Coronary artery (tissue), 2 donors: ENCODE results near the gene BRPF1.

Experiments
- DNase-seq: peaks from one replicate; pipeline ENCODE4 v3.0.0-alpha.2; 2017; ENCODE audit warnings: low spot score
- H3K27ac ChIP-seq, 2 donors: fragments of 200-600 bp; sonication (generic); one replicate each; pipeline ENCODE4 v1.5.1; 2016 to 2019
- H3K4me3 ChIP-seq: fragments of 200-600 bp; sonication (generic); 2 replicates; pipeline ENCODE4 v1.5.1; 2016; ENCODE audit warnings: mild to moderate bottlenecking, moderate library complexity
- CTCF ChIP-seq: fragments of 200-600 bp; sonication (generic); IDR thresholded peaks from one replicate; pipeline ENCODE4 v1.5.1; 2019; ENCODE audit warnings: antibody characterized with exemption

Gene BRPF1

GRCh38 chr3:9780910-9781309 lies 49.4 kb downstream of the BRPF1 start:
- TF ChIP-seq CTCF, result no peak
- Histone ChIP-seq H3K4me3 (no peak overlapping the region), H3K27ac (no peak overlapping the region)
- DNase-seq, result no peak

- no peak overlapping the region for H3K27ac ChIP-seq
- H3K4me3 ChIP-seq, result no peak overlapping the region
- no peak for TF ChIP-seq CTCF
- DNase-seq, result no peak
These were observed 50.0 kb downstream of the BRPF1 start for GRCh38 chr3:9781551-9781950.

- no peak for TF ChIP-seq CTCF
- Histone ChIP-seq H3K27ac (no peak overlapping the region), H3K4me3 (no peak overlapping the region)
- no peak for DNase-seq
These were observed 50.6 kb downstream of the BRPF1 start for GRCh38 chr3:9781978-9782603.

GRCh38 chr3:9782770-9783169 lies 51.2 kb downstream of the BRPF1 start:
- Histone ChIP-seq H3K4me3 (no peak overlapping the region), H3K27ac (no peak overlapping the region)
- TF ChIP-seq CTCF, result no peak
- DNase-seq, result no peak

GRCh38 chr3:9783954-9784353 lies 52.4 kb downstream of the BRPF1 start:
- TF ChIP-seq CTCF, result no peak
- Histone ChIP-seq H3K27ac (no peak overlapping the region), H3K4me3 (no peak overlapping the region)
- no peak for DNase-seq

- no peak for DNase-seq
- no peak overlapping the region for H3K4me3 ChIP-seq
- no peak for TF ChIP-seq CTCF
- H3K27ac ChIP-seq, result no peak overlapping the region
These were observed 53.4 kb downstream of the BRPF1 start for GRCh38 chr3:9784965-9785364.

- no peak for DNase-seq
- Histone ChIP-seq H3K27ac (no peak overlapping the region), H3K4me3 (no peak overlapping the region)
- no peak for TF ChIP-seq CTCF
These were observed 54.1 kb downstream of the BRPF1 start for GRCh38 chr3:9785602-9786001.
